ENCODE results near the gene SEMA6A. TPM values are rescaled to one million over a fixed set of nuclear protein-coding genes. Genes with fewer than 3 reads are reported as not detected.

SEMA6A gene
- total and polyA plus RNA-seq, 4 donors, result 3.7 to 11.4 (median 5.6) TPM

GRCh38 chr5:116510517-116510916, 64.1 kb downstream of the SEMA6A start:
- Histone ChIP-seq H3K27me3 (ENCODE audit: control insufficient read depth in 4 of 4, insufficient read depth in 4 of 4, low read length in 3 of 4) (no peaks in the 10 kb centered on the region), H3K4me3 (ENCODE audit: low read depth in 1 of 3, low read length in 3 of 3) (no peak overlapping the region), H3K4me1 (ENCODE audit: control insufficient read depth in 4 of 4, insufficient read depth in 4 of 4, low read length in 3 of 4) (no peaks in the 10 kb centered on the region), H3K36me3 (ENCODE audit: control insufficient read depth in 4 of 4, insufficient read depth in 3 of 4, low read depth in 1 of 4, low read length in 3 of 4) (no peaks in the 10 kb centered on the region), H3K9ac (ENCODE audit: low read depth in 1 of 2, low read length in 2 of 2) (no peak overlapping the region), H3K9me3 (ENCODE audit: control insufficient read depth in 4 of 4, low read length in 3 of 4) (no peaks in the 10 kb centered on the region), H3K27ac (ENCODE audit: low read depth in 1 of 2, low read length in 2 of 2) (no peak overlapping the region)
- WGBS, result 70% methylated on average over 1 of the region's 1 CpG
- TF ChIP-seq YY1 (IDR thresholded peaks at IDR 0.05), result no peak
- no peak for TF ChIP-seq REST (IDR thresholded peaks at IDR 0.05)
- TF ChIP-seq RAD21 (IDR thresholded peaks at IDR 0.05), result no peak
- TF ChIP-seq CTCF (IDR thresholded peaks at IDR 0.05; ENCODE audit: low read depth, low read length, missing input control), result no peak
- TF ChIP-seq FOXA2 (IDR thresholded peaks at IDR 0.05), result no peak
- TF ChIP-seq HNF4G (IDR thresholded peaks at IDR 0.05), result no peak
- TF ChIP-seq FOXA1 (IDR thresholded peaks at IDR 0.05), result no peak
- no peak for TF ChIP-seq JUND (IDR thresholded peaks at IDR 0.05)
- no peak for TF ChIP-seq NR2F2 (IDR thresholded peaks at IDR 0.05)
- DNase-seq (ENCODE audit: low spot score), result no peak

GRCh38 chr5:116509483-116510244, 65.0 kb downstream of the SEMA6A start:
- DNase-seq (ENCODE audit: low spot score), result no peak
- H3K27me3 ChIP-seq (ENCODE audit: control insufficient read depth in 4 of 4, insufficient read depth in 4 of 4, low read length in 3 of 4), result no peaks in the 10 kb centered on the region
- no peaks in the 10 kb centered on the region for H3K9me3 ChIP-seq (ENCODE audit: control insufficient read depth in 4 of 4, low read length in 3 of 4)
- TF ChIP-seq HNF4A (conservative IDR thresholded peaks at IDR 0.05) (no peak), SP1 (IDR thresholded peaks at IDR 0.05) (no peak), FOXA2 (IDR thresholded peaks at IDR 0.05) (no peak), NR2F2 (IDR thresholded peaks at IDR 0.05) (no peak), RAD21 (IDR thresholded peaks at IDR 0.05) (no peak), ZBTB33 (IDR thresholded peaks at IDR 0.05) (no peak), ATF3 (IDR thresholded peaks at IDR 0.05) (no peak), YY1 (IDR thresholded peaks at IDR 0.05) (no peak), EGR1 (IDR thresholded peaks at IDR 0.05; ENCODE audit: low read depth in 2 of 2) (no peak), REST (IDR thresholded peaks at IDR 0.05) (no peak), GABPA (IDR thresholded peaks at IDR 0.05 in 1 of 2, conservative IDR thresholded peaks at IDR 0.05 in 1 of 2) (no peak), FOXA1 (IDR thresholded peaks at IDR 0.05) (no peak), HNF4G (IDR thresholded peaks at IDR 0.05) (no peak)
- WGBS, result 87% methylated on average over 6 of the region's 6 CpGs
- H3K9ac ChIP-seq (ENCODE audit: low read depth in 1 of 2, low read length in 2 of 2), result no peak overlapping the region
- no peaks in the 10 kb centered on the region for H3K36me3 ChIP-seq (ENCODE audit: control insufficient read depth in 4 of 4, insufficient read depth in 3 of 4, low read depth in 1 of 4, low read length in 3 of 4)
- H3K4me3 ChIP-seq (ENCODE audit: low read depth in 1 of 3, low read length in 3 of 3), result no peak overlapping the region
- H3K4me1 ChIP-seq (ENCODE audit: control insufficient read depth in 4 of 4, insufficient read depth in 4 of 4, low read length in 3 of 4), result no peaks in the 10 kb centered on the region
- no peak overlapping the region for H3K27ac ChIP-seq (ENCODE audit: low read depth in 1 of 2, low read length in 2 of 2)

Data from liver (tissue), 9 donors.